CD4-positive, alpha-beta T cell (primary cell): Measurements from ENCODE around the gene PRDM16. TPM values are rescaled to one million over a fixed set of nuclear protein-coding genes. Genes with fewer than 3 reads are reported as not detected.

ENCODE experiments used
- ATAC-seq: fragments of 200-7000 bp; cut with Tn5 transposase; one replicate; pipeline ENCODE4 v1.10.0; 2022; ENCODE audit warnings: mild to moderate bottlenecking; ENCODE audit not compliant: poor library complexity
- CTCF ChIA-PET: fragments of 350-600 bp; sonication (Branson Sonifier 250); formaldehyde crosslinking; loops from one replicate; lab custom pipeline; 2021; ENCODE audit warnings: antibody characterized with exemption, inconsistent platforms; lab: Charles Lee
- POLR2A ChIA-PET: fragments of 350-600 bp; sonication (Branson Sonifier 250); formaldehyde crosslinking; loops from one replicate; lab custom pipeline; 2021; ENCODE audit warnings: antibody characterized with exemption, inconsistent platforms; lab: Charles Lee
- DNase-seq, 14 experiments: peaks; one replicate each; pipeline ENCODE4 v3.0.0-alpha.2; 2013 to 2020; ENCODE audit warnings: mixed read lengths in 2 of 14
- H3K27ac ChIP-seq, 2 donors: one replicate each; pipeline versions ENCODE4 v1.5.1 to v1.7.0; 2013; ENCODE audit warnings: low read length in 2 of 2, low read depth in 1 of 2, mild to moderate bottlenecking in 1 of 2
- H3K27me3 ChIP-seq, 2 experiments: 1 replicate in 1 of 2; 2 replicates in 1 of 2; pipeline versions ENCODE4 v1.6.1 to v1.7.0; 2013; ENCODE audit warnings: low read length in 2 of 2, control low read depth in 1 of 2, mild to moderate bottlenecking in 1 of 2, moderate library complexity in 1 of 2; ENCODE audit not compliant: insufficient read depth in 2 of 2, control insufficient read depth in 1 of 2
- H3K36me3 ChIP-seq: one replicate; pipeline ENCODE4 v1.6.1; 2013; ENCODE audit warnings: low read length, control low read depth; ENCODE audit not compliant: insufficient read depth
- H3K4me1 ChIP-seq: one replicate; pipeline ENCODE4 v1.6.1; 2013; ENCODE audit warnings: low read length, control low read depth; ENCODE audit not compliant: insufficient read depth
- H3K4me3 ChIP-seq: one replicate; pipeline ENCODE4 v1.5.1; 2013; ENCODE audit warnings: mild to moderate bottlenecking, low read length, moderate library complexity
- H3K9me3 ChIP-seq, 2 experiments: 1 replicate in 1 of 2; 2 replicates in 1 of 2; pipeline versions ENCODE4 v1.6.1 to v1.7.0; 2013; ENCODE audit warnings: low read length in 2 of 2, mild to moderate bottlenecking in 2 of 2, control low read depth in 1 of 2, moderate library complexity in 1 of 2; ENCODE audit not compliant: control insufficient read depth in 1 of 2, insufficient read depth in 1 of 2
- H3K27ac Mint-ChIP-seq: one replicate; pipeline ENCODE4 v1.8.0; 2020; ENCODE audit warnings: mixed read lengths
- H3K27me3 Mint-ChIP-seq: one replicate; pipeline ENCODE4 v1.8.0; 2021; ENCODE audit warnings: mixed read lengths
- H3K36me3 Mint-ChIP-seq: one replicate; pipeline ENCODE4 v1.8.0; 2021; ENCODE audit warnings: low read depth, mixed read lengths
- H3K4me1 Mint-ChIP-seq: one replicate; pipeline ENCODE4 v1.8.0; 2021; ENCODE audit warnings: low read depth, mixed read lengths
- H3K4me3 Mint-ChIP-seq: one replicate; pipeline ENCODE4 v1.8.0; 2020; ENCODE audit warnings: mild to moderate bottlenecking, mixed read lengths
- H3K9me3 Mint-ChIP-seq: one replicate; pipeline ENCODE4 v1.8.0; 2020; ENCODE audit warnings: mixed read lengths
- CTCF ChIP-seq: fragments of 200-600 bp; IDR thresholded peaks from one replicate; pipeline ENCODE4 v1.8.0; 2022; ENCODE audit warnings: antibody characterized with exemption, mild to moderate bottlenecking
- intact Hi-C, 2 experiments: fragments of 100-400 bp; cut with DNase I in 1 of 2; cut with micrococcal nuclease in 1 of 2; formaldehyde crosslinking; loops; one replicate each; pipeline versions ENCODE4 v1.15.1 to v1.9.0; 2023 to 2025; cut with DNase I, micrococcal nuclease
- total RNA-seq, 174 experiments: library from RNA in 2 of 174; stranded (reverse) in 2 of 174; gene quantifications; one replicate each; pipeline ENCODE4 v1.2.3 and lab custom pipeline; 2021 to 2026

The PRDM16 gene
- total RNA-seq, 2 experiments from 2014 or later, result not detected

GRCh38 chr1:3084726-3085125 lies 15.7 kb downstream of the PRDM16 start:
- ATAC-seq (no peak), DNase-seq (no peak)
- CTCF ChIA-PET, result no interaction called here
- H3K36me3 ChIP-seq, result no peaks in the 10 kb centered on the region
- no peak overlapping the region for H3K4me3 ChIP-seq
- no peaks in the 10 kb centered on the region for H3K9me3 Mint-ChIP-seq
- H3K4me1 Mint-ChIP-seq, result no peaks in the 10 kb centered on the region
- no peak overlapping the region for H3K4me3 Mint-ChIP-seq
- no peaks in the 10 kb centered on the region for H3K36me3 Mint-ChIP-seq
- intact Hi-C loops, result no loop called here
- H3K27ac Mint-ChIP-seq, result no peak overlapping the region
- H3K27me3 ChIP-seq, result no peaks in the 10 kb centered on the region
- H3K27me3 Mint-ChIP-seq, result no peaks in the 10 kb centered on the region
- H3K4me1 ChIP-seq, result no peaks in the 10 kb centered on the region
- POLR2A ChIA-PET, result no interaction called here
- TF ChIP-seq CTCF, result no peak
- no peaks in the 10 kb centered on the region for H3K9me3 ChIP-seq
- H3K27ac ChIP-seq, result no peak overlapping the region

DNA sequence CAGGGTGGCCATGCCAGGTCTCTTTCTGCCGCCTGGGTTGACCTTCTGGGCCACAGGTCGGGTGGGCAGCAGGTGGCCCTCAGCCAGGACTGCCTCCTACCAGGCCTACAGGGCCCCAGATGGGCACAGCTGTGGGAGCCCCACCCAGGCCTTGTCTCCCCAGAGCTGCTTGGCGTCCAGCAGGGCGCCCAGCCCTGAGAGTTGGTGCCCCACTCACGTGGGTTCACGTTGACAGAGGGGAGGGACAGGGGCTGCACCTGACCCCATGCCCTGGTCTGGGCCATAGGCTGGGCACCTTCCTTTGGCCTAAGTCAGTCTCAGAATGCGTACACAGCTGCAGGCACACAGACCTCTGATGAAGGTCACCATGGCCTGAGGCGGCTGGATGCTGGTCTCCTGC lies 16.7 kb downstream of the PRDM16 start:
- H3K4me3 ChIP-seq, result no peak overlapping the region
- Mint-ChIP-seq H3K27me3 (no peaks in the 10 kb centered on the region), H3K4me1 (no peaks in the 10 kb centered on the region), H3K36me3 (no peaks in the 10 kb centered on the region), H3K27ac (no peak overlapping the region), H3K9me3 (no peaks in the 10 kb centered on the region), H3K4me3 (no peak overlapping the region)
- no peaks in the 10 kb centered on the region for H3K27me3 ChIP-seq
- H3K4me1 ChIP-seq, result no peaks in the 10 kb centered on the region
- ChIA-PET POLR2A (no interaction called here), CTCF (no interaction called here)
- TF ChIP-seq CTCF, result no peak
- intact Hi-C loops, result no loop called here
- no peaks in the 10 kb centered on the region for H3K9me3 ChIP-seq
- no peaks in the 10 kb centered on the region for H3K36me3 ChIP-seq
- H3K27ac ChIP-seq, result no peak overlapping the region
- no peak for ATAC-seq
- DNase-seq, result no peak

- H3K36me3 ChIP-seq, result no peaks in the 10 kb centered on the region
- H3K9me3 ChIP-seq, result no peaks in the 10 kb centered on the region
- no peak overlapping the region for H3K27ac ChIP-seq
- H3K4me3 ChIP-seq, result no peak overlapping the region
- H3K4me3 Mint-ChIP-seq, result no peak overlapping the region
- no peaks in the 10 kb centered on the region for H3K4me1 Mint-ChIP-seq
- H3K36me3 Mint-ChIP-seq, result no peaks in the 10 kb centered on the region
- POLR2A ChIA-PET, result no interaction called here
- no peak for ATAC-seq
- H3K27me3 ChIP-seq, result no peaks in the 10 kb centered on the region
- H3K27ac Mint-ChIP-seq, result no peak overlapping the region
- H3K9me3 Mint-ChIP-seq, result no peaks in the 10 kb centered on the region
- CTCF ChIA-PET, result no interaction called here
- H3K27me3 Mint-ChIP-seq, result no peaks in the 10 kb centered on the region
- intact Hi-C loops, result no loop called here
- no peak for DNase-seq
- no peaks in the 10 kb centered on the region for H3K4me1 ChIP-seq
- no peak for TF ChIP-seq CTCF
These were observed 17.4 kb downstream of the PRDM16 start for GRCh38 chr1:3086272-3086974.
